Pancreas (tissue), 10 donors: ENCODE measurements around the gene SLC15A1. TPM values are rescaled to one million over a fixed set of nuclear protein-coding genes. Genes with fewer than 3 reads are reported as not detected.

Experiments
- ATAC-seq, 4 donors: fragments of 200-7000 bp; cut with Tn5 transposase; one replicate each; pipeline versions ENCODE4 v1.8.0 to v1.9.1; 2020; ENCODE audit warnings: mild to moderate bottlenecking in 4 of 4, moderate library complexity in 4 of 4
- DNase-seq, 6 donors: peaks; one replicate each; pipeline ENCODE4 v3.0.0-alpha.2; 2020
- FAIRE-seq: peaks from 2 replicates; lab custom pipeline; 2012; peaks lifted over from hg19 to GRCh38; lab: Jason Lieb, UNC
- H3K27ac ChIP-seq, 4 donors: fragments of 200-600 bp; sonication (generic); 1 replicate in 3 of 4; 2 replicates in 1 of 4; pipeline versions ENCODE4 v1.5.0 to v1.8.0; 2020
- H3K27me3 ChIP-seq, 4 donors: fragments of 200-600 bp; one replicate each; pipeline ENCODE4 v1.8.0; 2021
- H3K36me3 ChIP-seq, 3 donors: fragments of 200-600 bp; sonication (generic) in 1 of 3; one replicate each; pipeline versions ENCODE4 v1.5.0 to v1.8.0; 2020 to 2021
- H3K4me1 ChIP-seq, 3 donors: fragments of 200-600 bp; one replicate each; pipeline ENCODE4 v1.8.0; 2021
- H3K4me3 ChIP-seq, 4 donors: fragments of 200-600 bp; sonication (generic) in 2 of 4; one replicate each; pipeline versions ENCODE4 v1.5.0 to v1.8.0; 2020 to 2021
- H3K9me3 ChIP-seq, 4 donors: fragments of 200-600 bp; one replicate each; pipeline ENCODE4 v1.8.0; 2021
- CTCF ChIP-seq, 4 donors: fragments of 200-600 bp; sonication (generic) in 3 of 4; IDR thresholded peaks; one replicate each; pipeline versions ENCODE4 v1.5.0 to v1.8.0; 2021; ENCODE audit warnings: antibody characterized with exemption in 4 of 4
- WGBS, 2 donors: extraction: QIAGEN DNeasy Blood & Tissue Kit; methylation state at CpG; one replicate each; pipeline ENCODE4 v1.1.7; 2013; 5-methylcytosine and 5-hydroxymethylcytosine counted together
- intact Hi-C, 3 donors: fragments of 100-400 bp; cut with DNase I; formaldehyde crosslinking; loops; one replicate each; pipeline versions ENCODE4 v1.11.1 to v1.14.2; 2022
- polyA plus RNA-seq, 2 donors: library from polyadenylated mRNA; stranded (reverse); fragments of 200-250 nt; gene quantifications; one replicate each; pipeline ENCODE4 v1.2.3, GENCODE V29; 2013
- total RNA-seq, 6 donors: library from RNA; stranded (reverse); fragmentation: NEBNext Ultra II Directional in 4 of 6; extraction: Animal tissue kit (Norgen Biotek cat#: 25700) in 4 of 6; gene quantifications; one replicate each; pipeline versions ENCODE4 v1.2.1 to v1.2.4, GENCODE V29; 2021 to 2023
- donor health status: healthy with polysubstance abuse.
- donor health status: DM: no; HTN: no; CAD: no; lungs with moderate emphysema.
- donor health status: DM: no; HTN: no; CAD: no.
- donor health status: control.
- donor health status: control.
- donor health status: Bipolar disorder and iron deficiency.
- donor health status: DM: yes; HTN: yes; CAD: no.
- donor health status: DM: no; HTN: no; CAD: no.
- donor health status: DM: no; HTN: no; CAD: no.
- donor health status: DM: yes; HTN: yes; CAD: no.

Gene SLC15A1
- total and polyA plus RNA-seq, 8 donors: 4.6 to 16.7 (median 6.6) TPM

- H3K27me3 ChIP-seq: no peaks in the 10 kb centered on the region
- no peak for TF ChIP-seq CTCF (IDR thresholded peaks at IDR 0.05)
- no peak overlapping the region for H3K27ac ChIP-seq
- H3K4me1 ChIP-seq: no peaks in the 10 kb centered on the region
- H3K36me3 ChIP-seq: no peaks in the 10 kb centered on the region
- intact Hi-C loops: no loop called here
- ATAC-seq (no peak), DNase-seq (no peak), FAIRE-seq (no peak)
- no peak overlapping the region for H3K4me3 ChIP-seq
- H3K9me3 ChIP-seq: no peaks in the 10 kb centered on the region
- 56 to 68% methylated on average over 5 of the region's 5 CpGs for WGBS, 2 donors
Measured at GRCh38 chr13:98782654-98783053, 30.2 kb upstream of the SLC15A1 start.

- ATAC-seq: no peak
- no peak for FAIRE-seq
- Histone ChIP-seq H3K4me3 (no peak overlapping the region), H3K27me3 (no peaks in the 10 kb centered on the region), H3K9me3 (no peaks in the 10 kb centered on the region), H3K4me1 (no peaks in the 10 kb centered on the region), H3K36me3 (no peaks in the 10 kb centered on the region), H3K27ac (no peak overlapping the region)
- 73 to 78% methylated on average over 7 of the region's 7 CpGs for WGBS, 2 donors
- TF ChIP-seq CTCF (IDR thresholded peaks at IDR 0.05): no peak
- DNase-seq: no peak
- intact Hi-C loops: no loop called here
Measured at GRCh38 chr13:98781905-98782304, 29.4 kb upstream of the SLC15A1 start.

- Histone ChIP-seq H3K4me1 (no peaks in the 10 kb centered on the region), H3K4me3 (no peak overlapping the region), H3K9me3 (no peaks in the 10 kb centered on the region), H3K27me3 (no peaks in the 10 kb centered on the region), H3K27ac (no peak overlapping the region), H3K36me3 (no peaks in the 10 kb centered on the region)
- ATAC-seq (no peak), FAIRE-seq (no peak), DNase-seq (no peak)
- TF ChIP-seq CTCF (IDR thresholded peaks at IDR 0.05): no peak
- WGBS, 2 donors: 74 to 89% methylated on average over 11 of the region's 11 CpGs
- intact Hi-C loops: no loop called here
Measured at GRCh38 chr13:98781470-98781869, 29.0 kb upstream of the SLC15A1 start.

GRCh38 chr13:98781045-98781444 lies 28.6 kb upstream of the SLC15A1 start:
- H3K36me3 ChIP-seq: no peaks in the 10 kb centered on the region
- DNase-seq: no peak
- no peaks in the 10 kb centered on the region for H3K27me3 ChIP-seq
- H3K4me1 ChIP-seq: no peaks in the 10 kb centered on the region
- FAIRE-seq: no peak
- intact Hi-C loops: no loop called here
- 77 to 79% methylated on average over 11 of the region's 11 CpGs for WGBS, 2 donors
- no peak for TF ChIP-seq CTCF (IDR thresholded peaks at IDR 0.05)
- H3K9me3 ChIP-seq: no peaks in the 10 kb centered on the region
- H3K27ac ChIP-seq: no peak overlapping the region
- H3K4me3 ChIP-seq: no peak overlapping the region
- no peak for ATAC-seq

GRCh38 chr13:98780451-98780850 lies 28.0 kb upstream of the SLC15A1 start:
- H3K27ac ChIP-seq: no peak overlapping the region
- H3K27me3 ChIP-seq: no peaks in the 10 kb centered on the region
- H3K36me3 ChIP-seq: no peaks in the 10 kb centered on the region
- ATAC-seq (no peak), DNase-seq (no peak), FAIRE-seq (no peak)
- 87 to 88% methylated on average over 2 of the region's 2 CpGs for WGBS, 2 donors
- no peak overlapping the region for H3K4me3 ChIP-seq
- no peaks in the 10 kb centered on the region for H3K9me3 ChIP-seq
- H3K4me1 ChIP-seq: no peaks in the 10 kb centered on the region
- intact Hi-C loops: no loop called here
- TF ChIP-seq CTCF (IDR thresholded peaks at IDR 0.05): no peak
